ENCODE data around the gene POU2F3. TPM values are rescaled to one million over a fixed set of nuclear protein-coding genes. Genes with fewer than 3 reads are reported as not detected.

Gene POU2F3
- total RNA-seq, 4 donors from 2014 or later = 58.2 to 219 (median 105) TPM

GRCh38 chr11:120316880-120317688 lies 77.1 kb downstream of the POU2F3 start:
- peak in 1 of 2 donors; percentile 85 for DNase-seq (ENCODE audit: low spot score in 2 of 2)
- H3K27me3 ChIP-seq = no peaks in the 10 kb centered on the region
- H3K9me3 ChIP-seq = no peaks in the 10 kb centered on the region
- WGBS = 8% methylated on average over 8 of the region's 8 CpGs
- peak in 2 of 3 donors; percentile 81 to 82 for TF ChIP-seq POLR2AphosphoS5 (IDR thresholded peaks at IDR 0.05)
- no peak for TF ChIP-seq POLR2A (IDR thresholded peaks at IDR 0.05)
- no peak for TF ChIP-seq CTCF (IDR thresholded peaks at IDR 0.05)
- peak overlapping the region; percentile 1 for H3K4me3 ChIP-seq
- no peaks in the 10 kb centered on the region for H3K36me3 ChIP-seq
- H3K27ac ChIP-seq = peak overlapping the region; percentile 87
- peaks cover 39% of the 10 kb centered on the region for H3K4me1 ChIP-seq

- H3K27ac ChIP-seq = peak overlapping the region; percentile 87
- TF ChIP-seq CTCF (IDR thresholded peaks at IDR 0.05) (no peak), EP300 (IDR thresholded peaks at IDR 0.05) (no peak), POLR2A (IDR thresholded peaks at IDR 0.05) (no peak), POLR2AphosphoS5 (IDR thresholded peaks at IDR 0.05) (no peak)
- H3K36me3 ChIP-seq = no peaks in the 10 kb centered on the region
- H3K9me3 ChIP-seq = no peaks in the 10 kb centered on the region
- WGBS = 78% methylated on average over 10 of the region's 10 CpGs
- H3K27me3 ChIP-seq = no peaks in the 10 kb centered on the region
- peaks cover 39% of the 10 kb centered on the region for H3K4me1 ChIP-seq
- no peak for DNase-seq (ENCODE audit: low spot score in 2 of 2)
- H3K4me3 ChIP-seq = no peak overlapping the region
Measured at GRCh38 chr11:120317689-120318480, 77.9 kb downstream of the POU2F3 start.

- DNase-seq (ENCODE audit: low spot score in 2 of 2) = no peak
- H3K9me3 ChIP-seq = no peaks in the 10 kb centered on the region
- 60% methylated on average over 4 of the region's 4 CpGs for WGBS
- no peak overlapping the region for H3K27ac ChIP-seq
- no peak overlapping the region for H3K4me3 ChIP-seq
- H3K36me3 ChIP-seq = no peaks in the 10 kb centered on the region
- peaks cover 37% of the 10 kb centered on the region for H3K4me1 ChIP-seq
- H3K27me3 ChIP-seq = no peaks in the 10 kb centered on the region
- TF ChIP-seq CTCF (IDR thresholded peaks at IDR 0.05) (no peak), EP300 (IDR thresholded peaks at IDR 0.05) (no peak), POLR2AphosphoS5 (IDR thresholded peaks at IDR 0.05) (no peak), POLR2A (IDR thresholded peaks at IDR 0.05) (no peak)
Measured at GRCh38 chr11:120318906-120319305, 79.0 kb downstream of the POU2F3 start.

GRCh38 chr11:120324932-120325810 lies 85.2 kb downstream of the POU2F3 start, which contains the start of gene TLCD5:
TLCD5 (plus strand) TSS chr11:120325299; CDS start chr11:120327442, 2,143 bp downstream.
- no peaks in the 10 kb centered on the region for H3K27me3 ChIP-seq
- H3K9me3 ChIP-seq = no peaks in the 10 kb centered on the region
- H3K4me3 ChIP-seq = peak within 1 kb of the TSS; percentile 88
- H3K27ac ChIP-seq = peak within 1 kb of the TSS; percentile 92
- WGBS = 2% methylated on average over 21 of the region's 84 CpGs
- H3K36me3 ChIP-seq = peaks cover 1% of the 10 kb centered on the region
- TF ChIP-seq EP300 (IDR thresholded peaks at IDR 0.05) (no peak), CTCF (IDR thresholded peaks at IDR 0.05) (no peak), POLR2A (IDR thresholded peaks at IDR 0.05) (peak in 1 of 2 donors; percentile 49), POLR2AphosphoS5 (IDR thresholded peaks at IDR 0.05) (no peak)
- peaks cover 28% of the 10 kb centered on the region for H3K4me1 ChIP-seq
- no peak for DNase-seq (ENCODE audit: low spot score in 2 of 2)
